Activated CD8-positive, alpha-beta memory T cell treated with anti-CD3 and anti-CD28 coated beads, Interleukin-2, amount 50 U/mL, for 48 hours (primary cell): ENCODE data around the gene NCAM1.
A peak's percentile ranks its signal among the peaks of the same experiment; 100 is the strongest.
"Not testable (repeated sequence)": the region's sequence is repeated elsewhere in the genome, so short reads cannot be mapped to it uniquely, and the experiment has no call there.

Source experiments
- DNase-seq: peaks from one replicate; pipeline ENCODE4 v3.0.0-alpha.2; 2020

The NCAM1 gene

DNA sequence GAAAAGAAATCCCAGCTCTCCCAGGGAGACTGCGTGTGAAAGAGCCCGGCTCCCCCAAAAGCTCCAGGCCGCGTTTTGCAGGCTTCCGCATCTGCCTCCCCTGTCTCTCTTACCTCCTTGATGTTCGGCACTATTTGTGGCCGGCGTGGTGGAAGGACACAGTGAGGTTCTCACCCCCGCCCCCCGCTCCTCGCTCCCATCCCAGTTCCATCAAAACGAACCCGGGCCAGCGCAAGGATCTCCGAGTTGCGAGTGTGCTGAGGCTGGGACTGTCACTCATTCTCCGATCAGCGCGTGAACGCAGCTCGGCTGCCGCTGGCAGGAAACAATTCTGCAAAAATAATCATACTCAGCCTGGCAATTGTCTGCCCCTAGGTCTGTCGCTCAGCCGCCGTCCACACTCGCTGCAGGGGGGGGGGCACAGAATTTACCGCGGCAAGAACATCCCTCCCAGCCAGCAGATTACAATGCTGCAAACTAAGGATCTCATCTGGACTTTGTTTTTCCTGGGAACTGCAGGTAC, at the start of gene NCAM1:
TSS of gene NCAM1 (plus strand) at position 275 of the 523 bp plus-strand sequence.
- DNase-seq: peak; percentile 56

DNA sequence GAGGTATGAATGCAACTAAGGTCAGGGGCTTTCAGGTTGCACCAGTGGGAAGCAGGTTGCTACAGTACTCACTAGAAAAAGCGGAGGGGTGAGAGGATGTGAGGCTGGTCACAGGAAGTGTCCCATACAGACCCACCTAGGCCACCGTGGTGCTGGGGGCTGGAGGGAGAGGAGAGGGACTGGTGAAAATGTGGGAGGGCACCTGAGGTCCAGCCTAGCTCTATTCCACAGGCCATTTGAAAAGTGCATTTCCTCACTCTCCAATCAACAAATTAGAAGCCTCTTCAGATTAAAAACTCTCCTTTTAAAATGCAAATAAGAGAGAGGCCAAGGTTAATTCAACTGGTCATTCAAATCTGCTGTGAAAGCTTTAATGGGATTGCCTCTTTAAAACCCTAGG, 38.6 kb upstream of the NCAM1 start:
- no peak for DNase-seq

DNA sequence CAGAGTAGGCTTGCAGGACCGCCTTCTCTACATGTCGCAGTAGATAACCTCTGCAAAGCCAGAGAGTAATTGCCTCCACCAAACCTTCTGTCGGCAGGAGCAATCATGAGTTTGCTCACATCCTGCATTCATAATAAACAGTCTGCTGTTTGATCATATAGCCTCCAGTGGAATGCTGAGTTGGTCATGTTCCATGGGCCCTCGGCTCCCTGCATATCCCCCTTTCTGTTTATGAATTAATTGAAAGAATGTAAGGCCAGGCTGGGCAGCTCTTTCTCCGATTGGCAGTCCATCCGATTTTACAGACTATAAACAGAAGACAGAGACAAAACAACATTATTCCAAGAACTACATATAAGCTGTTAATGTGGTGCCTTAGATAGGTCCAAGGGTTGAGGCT, 36.4 kb upstream of the NCAM1 start:
- not testable (repeated sequence) for DNase-seq

DNA sequence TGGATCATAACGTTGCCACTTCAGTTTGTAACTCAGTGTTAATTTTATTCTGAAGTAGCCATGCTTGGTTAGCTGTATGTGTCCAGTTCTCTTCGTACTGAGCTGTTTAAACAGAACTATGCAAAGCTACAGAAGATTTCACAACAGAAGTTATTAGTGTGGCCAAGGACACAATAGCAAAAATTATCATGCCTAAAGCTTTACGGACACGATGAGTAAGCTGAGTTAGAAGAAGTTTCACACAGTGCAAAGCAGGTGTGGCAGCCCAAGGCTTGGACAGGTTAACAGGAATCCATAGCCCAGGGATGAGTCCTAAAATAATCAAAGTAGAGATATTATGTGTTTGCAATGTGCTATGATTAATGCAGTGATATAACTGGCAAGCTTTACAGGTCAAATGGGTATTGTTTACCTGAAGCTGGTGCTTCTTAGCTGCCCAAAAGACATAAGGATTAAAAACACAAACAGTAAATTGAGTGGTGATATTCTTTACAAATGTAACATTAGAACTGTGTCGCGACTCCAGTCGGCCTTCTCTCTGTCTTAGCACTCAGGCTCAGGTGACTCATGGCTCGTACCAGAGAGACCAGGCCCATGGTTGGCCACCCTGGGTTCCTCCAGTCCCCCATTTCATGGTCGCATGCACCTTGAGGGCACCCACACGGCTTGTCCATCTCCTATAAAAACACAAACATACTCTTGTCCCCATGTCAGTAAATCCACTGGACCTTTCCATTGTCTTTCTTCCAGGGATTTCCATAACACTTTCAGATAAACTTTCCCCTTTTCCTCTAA, 35.5 kb upstream of the NCAM1 start:
- no peak for DNase-seq

DNA sequence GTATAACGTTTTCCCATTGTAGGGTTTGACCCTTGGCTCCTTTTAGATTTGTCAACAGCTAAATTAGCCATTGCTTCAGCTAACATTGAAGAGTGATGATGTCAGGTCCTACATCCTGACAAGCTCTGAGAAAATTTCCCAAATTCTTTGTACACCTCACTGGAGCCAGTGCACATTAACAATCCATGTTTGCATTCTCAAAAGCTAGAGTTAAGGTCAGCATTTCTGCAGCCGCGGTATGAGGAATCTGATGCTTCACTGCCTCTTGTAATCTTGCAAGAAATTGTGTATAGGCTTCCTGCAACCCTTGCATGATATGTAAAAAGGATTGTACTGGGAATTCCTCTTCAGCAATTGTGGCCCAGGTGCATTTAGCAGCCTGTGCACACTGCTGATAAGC, 33.1 kb upstream of the NCAM1 start:
- DNase-seq: no peak

DNA sequence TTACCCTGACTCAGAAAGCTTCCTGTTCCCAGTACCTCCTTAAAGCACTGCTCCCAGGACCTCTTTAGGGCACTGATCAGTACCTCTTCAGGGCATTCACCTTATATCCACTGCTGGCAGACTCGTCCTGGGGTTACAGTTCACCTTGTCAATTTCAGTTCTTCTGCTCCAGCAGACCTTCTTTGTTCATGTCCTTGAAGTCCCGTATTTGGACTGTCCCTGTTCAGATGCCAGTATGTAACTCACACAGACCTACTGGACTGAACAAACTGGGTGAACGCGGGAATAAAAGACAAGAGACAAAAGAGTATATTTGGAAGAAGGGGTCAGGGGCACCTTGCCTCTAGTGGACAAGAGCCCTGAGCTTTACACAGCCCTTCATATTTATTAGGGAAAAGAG, 31.8 kb upstream of the NCAM1 start:
- DNase-seq: no peak

DNA sequence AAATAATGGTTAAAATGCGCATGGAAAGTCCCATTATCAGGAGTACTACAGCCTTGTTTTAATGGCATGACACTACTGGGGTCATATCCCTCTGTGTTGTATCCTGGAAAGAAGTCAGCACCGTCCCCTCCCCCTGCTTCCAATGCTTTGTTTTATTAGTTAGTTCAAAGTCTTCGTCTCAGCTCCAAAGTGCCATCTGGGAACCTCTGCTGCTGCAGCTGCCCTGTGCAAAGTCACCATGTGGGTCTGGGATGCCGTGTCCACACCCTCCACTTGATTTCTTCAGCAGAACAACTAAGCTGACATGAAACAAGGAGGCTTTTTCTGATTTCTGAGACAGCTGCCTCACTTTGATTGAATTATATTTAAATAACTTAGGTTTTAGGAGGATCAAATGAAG, 29.5 kb upstream of the NCAM1 start:
- DNase-seq: no peak

DNA sequence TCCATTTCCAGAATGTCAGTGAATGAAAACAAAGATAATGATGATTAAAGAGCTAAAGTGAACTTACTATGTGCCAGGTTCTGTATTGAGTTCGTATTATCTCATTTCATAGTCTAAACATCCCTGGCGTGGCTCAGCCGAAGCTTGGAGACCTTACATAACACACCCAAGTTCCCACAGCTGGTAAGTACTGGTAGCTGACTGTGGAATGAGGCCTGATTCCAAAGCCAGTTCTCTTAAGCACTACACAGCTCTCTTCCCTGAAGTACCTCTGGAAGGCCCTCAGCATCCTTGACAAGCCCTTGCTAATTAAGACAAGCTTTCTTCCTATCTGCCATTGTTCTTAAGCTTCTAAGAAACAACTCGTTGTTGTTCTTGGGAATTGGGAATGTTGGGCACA, 28.6 kb upstream of the NCAM1 start:
- no peak for DNase-seq

DNA sequence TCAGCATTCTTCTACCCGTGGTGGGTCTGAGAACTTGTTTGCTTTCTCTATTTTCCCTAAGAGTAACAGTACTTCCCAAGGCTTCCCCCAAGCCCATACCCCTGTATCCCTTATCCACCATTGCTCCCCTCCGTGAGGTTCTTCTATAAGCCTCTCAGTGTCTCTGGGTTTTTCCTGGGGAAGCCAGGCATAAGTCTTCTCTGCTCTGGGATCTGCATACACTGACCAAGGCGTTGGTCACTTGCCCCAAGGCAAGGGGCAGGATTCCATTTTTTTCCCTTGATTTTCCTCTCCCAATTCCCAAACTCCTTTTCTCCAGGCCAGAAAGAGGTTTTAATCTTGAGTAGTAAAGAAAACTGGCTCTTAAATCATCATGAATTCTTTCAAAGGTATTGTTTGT, 27.2 kb upstream of the NCAM1 start:
- no peak for DNase-seq

DNA sequence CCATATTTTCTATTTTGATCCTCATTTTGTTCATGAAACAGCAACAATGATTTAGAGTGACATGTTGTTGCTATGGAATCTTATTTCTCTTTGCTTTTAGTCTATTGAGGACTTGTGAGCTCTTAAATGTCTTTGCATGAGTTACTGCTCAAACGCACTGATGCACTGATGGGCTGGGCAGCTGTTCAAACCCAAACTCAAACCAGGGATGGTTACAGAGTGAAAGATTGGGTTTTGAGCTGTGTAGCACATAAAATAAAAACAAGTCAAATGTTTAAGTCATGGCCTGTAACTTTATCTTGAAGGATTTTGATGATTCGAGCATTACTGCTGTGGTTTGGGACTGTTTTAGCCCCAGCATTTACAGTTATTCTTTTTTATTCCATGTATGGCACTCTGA, 20.1 kb upstream of the NCAM1 start:
- DNase-seq: no peak

DNA sequence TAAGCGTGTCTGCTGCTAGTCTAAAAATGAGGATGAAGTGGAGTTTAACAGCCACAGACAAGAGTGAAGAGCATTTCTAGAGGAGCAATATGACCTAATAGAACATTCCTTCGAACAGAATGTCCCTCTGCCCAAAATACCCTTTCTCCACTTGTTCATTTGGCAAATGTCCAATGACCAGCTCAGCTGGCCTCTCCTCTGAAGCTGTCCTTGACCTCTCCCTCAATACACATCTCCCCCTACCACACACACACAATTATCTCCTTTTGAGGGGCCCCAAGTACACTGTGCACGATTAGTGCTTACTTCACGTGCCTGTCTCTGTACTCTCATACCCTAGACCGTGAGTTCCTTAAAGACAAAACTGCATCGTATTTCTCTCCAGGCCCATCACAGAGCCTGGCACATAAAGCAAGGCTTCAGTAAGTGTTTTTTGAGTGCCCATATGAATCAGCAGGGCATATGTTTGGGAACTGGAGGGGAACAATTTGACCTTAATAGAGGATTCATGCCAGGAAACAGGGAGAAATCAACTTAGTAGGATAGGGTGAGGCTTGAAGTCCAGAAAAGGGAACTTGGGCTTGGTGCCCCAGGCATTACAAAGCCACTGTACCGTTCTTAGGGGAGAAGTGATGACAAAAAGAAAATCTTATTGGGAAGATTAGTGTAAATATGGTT, 18.1 kb upstream of the NCAM1 start:
- DNase-seq: no peak

DNA sequence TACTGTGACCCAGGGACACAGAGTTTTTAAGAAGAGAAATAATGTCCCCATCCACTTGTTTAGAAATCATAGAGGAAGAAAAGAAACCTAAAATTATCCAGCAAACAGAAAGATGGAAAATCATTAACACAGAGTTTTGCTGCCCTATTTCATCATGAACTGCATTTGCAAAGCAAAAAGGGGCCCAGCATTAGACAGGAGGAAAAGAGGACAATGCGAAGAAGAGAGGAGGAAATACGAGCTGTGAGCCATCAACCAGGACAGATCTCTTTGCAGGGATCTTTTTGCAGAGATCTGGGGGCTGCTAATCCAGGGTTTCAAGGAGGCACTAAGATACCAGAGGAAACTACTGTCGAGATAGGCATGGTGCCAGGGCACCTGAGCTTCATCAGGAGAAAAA, 14.4 kb upstream of the NCAM1 start:
- no peak for DNase-seq

DNA sequence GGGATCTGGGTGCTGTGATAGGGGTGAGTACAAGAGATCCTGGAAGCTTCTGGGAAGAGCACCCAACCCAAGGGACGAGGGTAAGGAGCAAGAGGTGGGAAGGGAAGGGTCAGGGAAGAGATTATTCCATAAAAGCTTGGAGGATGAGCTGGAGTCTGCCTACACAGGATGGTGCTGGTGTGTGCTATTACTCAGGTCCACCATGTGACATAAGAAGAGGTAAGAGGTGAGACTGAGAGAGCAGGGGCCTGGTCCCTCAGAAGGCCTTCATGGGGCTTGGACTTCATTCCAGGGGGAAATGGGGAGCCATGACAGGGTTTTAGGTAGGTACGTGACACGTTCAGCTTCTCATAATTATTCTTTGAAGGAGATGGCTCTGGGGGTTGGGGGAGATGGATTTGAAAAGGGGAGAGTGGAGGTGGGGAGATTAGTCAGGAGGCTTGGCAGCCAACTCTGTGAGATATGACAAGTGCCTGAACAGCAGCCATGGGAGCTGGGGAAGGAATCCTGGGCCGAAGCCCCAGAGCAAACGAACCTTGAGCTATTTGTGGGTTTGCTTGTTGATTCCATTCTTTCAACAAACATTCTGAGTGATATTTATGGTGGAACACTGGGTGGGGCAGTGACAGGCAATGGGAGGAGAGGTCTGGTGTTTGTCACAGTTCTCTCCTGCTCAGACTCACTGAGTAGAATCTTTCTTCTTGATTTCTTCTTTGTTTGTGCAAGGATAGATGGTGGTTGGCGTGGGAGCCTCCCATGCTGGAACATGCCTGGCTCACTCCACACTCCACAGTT, 11.2 kb upstream of the NCAM1 start:
- no peak for DNase-seq

DNA sequence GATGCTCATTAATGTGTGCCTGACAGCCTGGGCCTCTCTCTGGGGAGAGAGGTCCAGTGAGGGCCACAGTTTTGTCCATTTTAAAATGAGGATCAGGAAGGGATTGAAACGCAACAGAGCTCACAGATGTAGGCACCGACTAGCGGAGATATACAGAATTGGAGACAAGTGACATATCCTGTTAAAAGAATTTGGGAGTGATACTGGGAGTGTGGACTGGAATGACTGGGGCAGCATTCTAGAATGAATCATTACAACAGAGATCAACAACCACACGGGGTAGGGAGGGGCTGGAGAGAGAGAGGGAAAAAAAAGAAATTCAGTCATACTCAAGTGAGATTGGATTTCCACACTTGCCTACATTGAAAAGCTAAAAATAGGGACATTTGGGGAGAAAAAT, 2.5 kb upstream of the NCAM1 start:
- no peak for DNase-seq

DNA sequence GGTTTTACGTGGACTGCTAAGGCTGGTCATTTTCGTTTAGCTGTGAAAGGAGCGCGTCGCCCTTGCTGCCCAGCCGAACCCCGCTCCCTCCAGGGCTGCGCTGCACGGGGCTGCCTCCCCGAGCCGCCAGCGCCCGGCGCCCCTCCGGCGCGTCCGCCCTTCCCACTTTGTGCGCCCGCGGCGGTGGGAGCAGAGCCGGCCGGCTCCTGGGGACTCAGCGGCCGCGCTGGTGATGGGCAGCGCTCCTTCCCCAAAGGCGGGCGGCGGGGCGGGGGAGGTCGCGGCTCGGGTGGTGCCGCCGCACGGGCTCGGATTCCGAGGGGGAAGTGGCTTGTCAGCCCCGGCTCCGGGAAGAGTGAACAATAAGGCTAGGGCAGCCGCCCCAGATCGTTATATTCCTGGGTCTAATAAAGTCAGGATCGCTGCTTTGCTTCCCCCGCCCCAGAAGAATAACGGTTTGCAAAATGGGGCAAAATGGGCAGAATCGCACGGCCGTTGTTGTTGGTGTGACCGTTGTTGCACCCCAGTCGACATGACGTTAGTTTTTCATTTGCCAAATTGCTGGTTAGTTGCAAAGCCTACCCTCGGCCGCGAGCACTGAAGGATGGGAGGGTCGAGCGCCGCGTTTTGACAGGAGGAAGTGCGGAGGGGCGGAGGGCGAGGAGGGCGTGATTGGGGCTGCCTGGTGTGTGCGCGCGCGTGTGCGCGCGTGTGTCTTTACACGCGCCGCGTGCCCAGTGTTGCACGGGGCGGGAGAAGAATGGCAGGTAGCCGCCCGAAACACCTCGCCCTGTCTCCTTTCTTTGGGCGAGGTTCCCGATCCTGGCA, 745 bp downstream of the NCAM1 start:
- peak; percentile 55 for DNase-seq

DNA sequence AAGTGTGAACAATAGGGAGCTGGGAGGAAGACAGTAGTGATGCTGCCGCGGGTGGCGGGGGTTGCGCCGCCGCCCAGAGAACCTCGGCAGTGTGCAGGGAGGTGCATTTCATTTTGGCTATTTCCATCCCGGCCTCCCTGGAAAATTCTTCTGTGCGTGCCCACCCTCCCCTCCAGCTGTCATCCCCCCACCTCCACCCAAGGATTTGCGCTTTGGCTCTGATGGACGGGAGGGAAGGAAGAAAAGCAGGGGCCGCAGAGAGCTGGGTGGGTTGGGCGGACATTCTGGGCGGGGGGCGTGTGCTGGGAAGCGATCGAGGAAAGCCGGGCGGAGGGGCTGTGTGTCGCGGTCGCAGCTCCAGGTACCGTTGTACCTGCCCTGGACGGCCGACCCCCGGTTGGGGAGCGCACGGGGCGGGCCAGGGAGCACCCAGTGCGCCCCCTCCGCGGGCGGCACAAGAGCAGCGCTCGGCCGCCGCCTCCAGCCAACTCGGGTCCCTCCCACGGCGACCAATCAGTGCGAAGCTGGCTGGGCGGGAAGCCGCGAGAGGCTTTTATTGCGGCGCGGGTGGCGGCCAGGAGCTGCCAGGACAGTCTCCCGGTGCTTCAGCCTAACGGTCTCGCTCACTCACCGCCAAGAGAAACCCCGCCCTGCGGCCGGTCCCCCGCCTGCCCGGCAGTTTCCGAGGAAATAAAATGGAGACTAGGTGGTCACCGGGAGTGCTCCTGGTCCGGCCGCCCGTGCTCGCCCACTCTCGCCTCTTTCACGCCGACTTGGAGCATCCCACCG, 1.6 kb downstream of the NCAM1 start:
- DNase-seq: peak; percentile 50

DNA sequence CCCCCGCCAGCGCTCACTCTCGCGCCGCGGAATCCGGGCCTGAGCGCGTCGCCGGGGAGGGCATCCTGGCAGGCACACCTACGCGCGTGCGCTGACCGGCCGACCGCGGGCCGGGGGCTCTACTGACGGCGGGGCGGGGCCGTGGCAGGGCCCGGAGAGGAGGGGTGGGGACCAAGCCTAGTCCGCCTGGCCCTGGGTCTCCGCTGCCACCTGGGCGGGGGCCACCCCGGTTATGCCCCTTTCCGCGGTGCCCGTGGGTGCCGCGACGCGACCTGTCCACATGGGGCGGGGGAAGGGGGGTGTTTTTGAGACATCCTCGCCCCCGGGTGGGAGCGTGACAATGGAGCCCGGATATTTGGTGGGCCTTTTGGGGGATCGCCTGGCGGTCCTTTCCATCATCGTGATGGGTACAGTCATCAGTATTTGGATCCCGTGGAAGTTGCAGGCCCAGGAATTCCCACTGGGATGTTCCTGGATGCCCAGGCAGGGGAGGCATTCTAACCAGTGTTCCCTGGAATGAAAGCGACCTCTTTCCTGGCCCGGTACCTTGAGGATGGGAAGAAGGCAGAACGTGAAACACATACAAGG, 2.2 kb downstream of the NCAM1 start:
- DNase-seq: no peak

DNA sequence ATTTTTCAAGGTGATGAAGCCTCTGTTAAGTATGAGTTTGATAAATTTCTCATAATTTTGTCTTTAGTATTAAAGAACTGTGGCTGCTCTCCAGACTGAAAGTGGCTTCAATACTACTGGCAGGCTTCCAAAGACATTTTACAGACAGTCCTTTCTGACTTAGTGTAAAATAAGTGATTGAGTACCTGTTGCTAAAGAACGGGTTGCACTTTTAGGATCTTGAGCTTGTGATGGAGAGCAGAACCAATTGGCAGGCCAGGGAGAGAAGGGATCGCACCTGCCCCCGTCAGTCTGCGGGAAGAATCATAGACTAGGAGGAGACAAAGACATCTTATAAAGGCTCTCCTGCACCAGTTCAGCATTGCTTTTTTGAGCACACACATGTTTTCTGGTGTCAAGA, 4.4 kb downstream of the NCAM1 start:
- no peak for DNase-seq

DNA sequence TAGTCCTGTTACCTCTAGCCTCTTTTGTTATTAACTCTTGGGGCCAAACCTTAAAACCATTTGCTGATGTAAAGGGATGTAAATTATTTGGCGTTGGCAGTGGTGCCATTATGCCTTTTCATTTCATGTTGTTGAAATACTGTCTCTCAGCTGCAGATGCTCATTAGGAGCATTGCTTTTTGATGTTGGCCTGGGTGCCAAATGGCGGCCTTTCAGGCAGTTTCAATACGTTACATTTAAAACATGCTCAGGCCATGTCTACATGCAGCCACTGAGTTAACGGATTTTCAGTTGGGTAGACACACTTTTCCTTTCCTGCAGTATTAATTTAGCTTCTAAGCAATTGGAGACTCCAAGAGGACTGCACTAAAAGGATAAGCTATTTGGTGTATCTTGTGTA, 5.3 kb downstream of the NCAM1 start:
- no peak for DNase-seq

DNA sequence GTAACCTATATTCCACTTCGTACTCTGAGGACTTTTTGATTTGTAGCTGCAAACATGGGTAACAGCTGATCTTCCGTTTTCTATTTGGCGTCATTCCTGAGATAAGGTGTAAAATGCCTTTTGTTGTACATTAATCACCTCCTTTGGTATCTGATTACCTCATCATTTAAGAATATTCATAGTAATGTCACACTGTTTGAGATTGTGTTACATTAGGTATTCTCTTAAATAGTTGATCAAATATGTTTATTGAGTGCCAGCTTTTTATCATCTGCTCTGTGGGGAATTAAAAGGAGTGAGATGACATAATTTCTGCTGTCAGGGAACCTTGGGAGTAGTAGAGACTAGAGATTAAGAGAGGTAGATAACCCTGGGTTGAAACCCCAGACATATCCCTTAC, 5.9 kb downstream of the NCAM1 start:
- no peak for DNase-seq

DNA sequence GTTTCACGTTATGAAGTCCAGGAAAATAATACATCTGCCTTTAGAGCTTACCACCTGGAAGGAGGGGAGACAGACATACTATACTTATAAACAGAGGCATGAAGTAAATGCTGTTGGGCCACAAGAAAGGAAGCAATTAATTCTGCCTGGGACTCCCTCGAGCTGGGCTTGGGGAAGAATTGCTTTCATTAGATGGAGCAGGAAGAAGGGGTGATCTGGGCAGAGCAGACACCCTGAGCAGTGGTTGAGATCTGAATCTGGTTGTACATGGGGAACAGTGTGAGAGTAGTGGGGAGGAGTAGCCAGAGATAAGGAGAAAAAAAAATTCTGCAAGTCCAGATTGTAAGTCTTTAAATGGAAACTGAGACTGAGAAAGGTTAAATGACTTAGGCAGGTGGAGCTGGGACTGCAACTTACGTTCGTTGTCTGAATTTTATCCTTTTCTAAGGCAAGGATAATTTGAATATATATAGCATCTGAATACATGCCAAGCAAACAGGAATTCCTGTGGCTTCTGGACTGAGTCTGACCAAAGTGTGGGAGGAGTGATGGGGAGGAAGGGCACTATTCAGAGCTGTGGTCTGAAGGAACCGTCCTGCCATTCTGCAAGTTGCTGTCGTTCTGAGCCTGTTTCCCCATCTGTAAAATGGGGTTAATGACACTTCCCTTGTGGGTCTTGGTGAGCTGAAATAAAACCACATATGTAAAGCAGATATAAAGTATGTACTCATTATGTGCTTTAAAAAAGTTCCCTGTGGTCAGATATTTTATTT, 7.9 kb downstream of the NCAM1 start:
- no peak for DNase-seq
